ENCODE measurements around the gene TOM1L2.
A peak's percentile ranks its signal among the peaks of the same experiment; 100 is the strongest.

TOM1L2 gene

DNA sequence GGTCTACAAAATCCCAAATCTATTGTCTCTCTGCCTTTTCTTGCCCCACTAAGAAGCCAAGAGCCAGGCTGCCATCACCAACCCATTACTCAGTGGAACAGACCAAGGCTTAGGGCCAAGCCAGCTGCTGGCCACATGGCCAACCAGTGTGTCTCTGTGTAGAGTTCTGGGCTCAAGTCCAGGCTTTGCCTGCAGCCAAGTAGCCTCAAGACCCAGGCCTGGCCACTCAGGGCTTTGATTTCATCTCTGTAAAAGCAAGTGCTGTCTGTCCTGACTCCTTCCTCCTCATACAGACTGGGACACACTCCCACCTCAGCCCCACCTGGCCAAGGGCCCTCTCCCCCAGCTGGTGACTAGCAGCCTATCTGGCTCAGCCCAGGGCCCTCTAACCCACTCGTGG lies 150.0 kb downstream of the TOM1L2 start:
- no peak for FAIRE-seq

GRCh38 chr17:17820463-17821158 lies 151.6 kb downstream of the TOM1L2 start:
- peak; percentile 32 for FAIRE-seq

More for the DNA sequence above, 150.0 kb downstream of the TOM1L2 start:
- no peak for DNase-seq (ENCODE audit: low spot score)

GRCh38 chr17:17820046-17820445 lies 152.2 kb downstream of the TOM1L2 start:
- FAIRE-seq (no peak), DNase-seq (ENCODE audit: low spot score) (no peak)

More at GRCh38 chr17:17820463-17821158, 151.6 kb downstream of the TOM1L2 start:
- DNase-seq (ENCODE audit: low spot score), result no peak

GRCh38 chr17:17819561-17819995 lies 152.6 kb downstream of the TOM1L2 start:
- peak; percentile 87 for DNase-seq (ENCODE audit: low spot score)
- FAIRE-seq, result no peak

GRCh38 chr17:17819111-17819510 lies 153.1 kb downstream of the TOM1L2 start:
- no peak for DNase-seq (ENCODE audit: low spot score)
- FAIRE-seq, result no peak

DNA sequence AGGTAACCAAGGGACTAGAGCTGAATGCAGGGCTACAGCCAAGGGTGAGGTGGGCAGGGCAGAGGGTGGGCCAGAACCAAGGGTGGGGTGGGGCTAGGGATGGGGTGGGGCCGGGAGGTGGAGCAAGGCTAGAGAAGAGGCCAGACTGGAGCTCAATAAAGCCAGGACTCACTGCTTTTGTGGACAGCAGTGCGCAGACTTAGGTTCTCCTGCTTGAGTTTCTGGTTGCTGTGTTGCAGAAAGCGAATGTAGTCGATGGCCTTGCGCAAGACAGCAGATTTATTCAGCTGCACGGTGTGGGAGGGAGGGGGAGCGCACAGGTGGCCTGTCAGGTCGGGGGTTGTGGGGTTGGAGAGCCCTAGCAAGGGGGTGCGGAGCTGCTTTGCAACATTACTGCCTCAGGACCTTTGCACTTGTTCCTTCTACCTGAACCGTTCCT lies 154.1 kb downstream of the TOM1L2 start:
- no peak for FAIRE-seq
- peak; percentile 66 for DNase-seq (ENCODE audit: low spot score)

- FAIRE-seq (peak; percentile 30), DNase-seq (ENCODE audit: low spot score) (no peak)
Observed at GRCh38 chr17:17817552-17817947, 154.7 kb downstream of the TOM1L2 start.

- no peak for FAIRE-seq
- DNase-seq (ENCODE audit: low spot score), result no peak
Observed at GRCh38 chr17:17816831-17817551, 155.2 kb downstream of the TOM1L2 start.

DNA sequence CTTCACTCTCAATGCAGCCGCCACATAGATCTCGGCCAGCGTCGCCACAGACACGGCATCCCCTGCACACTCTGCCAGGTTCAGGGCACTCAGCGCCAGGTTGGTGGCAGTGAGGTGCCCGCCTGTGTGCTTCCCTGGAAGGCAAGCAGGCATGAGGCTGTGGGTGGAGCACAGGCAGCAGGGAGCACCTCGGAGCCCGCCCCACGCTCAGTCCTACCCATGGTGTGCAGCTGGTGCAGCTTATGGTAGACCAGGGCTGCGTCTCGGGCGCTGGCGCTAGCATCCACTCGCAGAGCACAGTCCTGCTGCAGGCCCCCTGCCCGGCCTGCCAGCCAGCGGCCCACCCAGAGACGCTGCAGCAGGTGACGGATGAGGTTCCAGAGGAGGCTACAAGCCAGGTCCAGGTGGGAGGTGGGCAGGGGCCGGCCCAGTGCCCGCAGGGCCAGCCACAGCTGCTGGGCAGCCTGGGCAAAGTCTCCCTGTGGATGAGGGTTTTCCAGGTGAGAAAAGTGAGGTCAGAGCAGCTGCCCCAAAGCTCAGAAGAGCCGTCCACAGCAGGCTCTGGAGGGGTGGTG lies 155.9 kb downstream of the TOM1L2 start:
- no peak for DNase-seq (ENCODE audit: low spot score)
- no peak for FAIRE-seq

DNA sequence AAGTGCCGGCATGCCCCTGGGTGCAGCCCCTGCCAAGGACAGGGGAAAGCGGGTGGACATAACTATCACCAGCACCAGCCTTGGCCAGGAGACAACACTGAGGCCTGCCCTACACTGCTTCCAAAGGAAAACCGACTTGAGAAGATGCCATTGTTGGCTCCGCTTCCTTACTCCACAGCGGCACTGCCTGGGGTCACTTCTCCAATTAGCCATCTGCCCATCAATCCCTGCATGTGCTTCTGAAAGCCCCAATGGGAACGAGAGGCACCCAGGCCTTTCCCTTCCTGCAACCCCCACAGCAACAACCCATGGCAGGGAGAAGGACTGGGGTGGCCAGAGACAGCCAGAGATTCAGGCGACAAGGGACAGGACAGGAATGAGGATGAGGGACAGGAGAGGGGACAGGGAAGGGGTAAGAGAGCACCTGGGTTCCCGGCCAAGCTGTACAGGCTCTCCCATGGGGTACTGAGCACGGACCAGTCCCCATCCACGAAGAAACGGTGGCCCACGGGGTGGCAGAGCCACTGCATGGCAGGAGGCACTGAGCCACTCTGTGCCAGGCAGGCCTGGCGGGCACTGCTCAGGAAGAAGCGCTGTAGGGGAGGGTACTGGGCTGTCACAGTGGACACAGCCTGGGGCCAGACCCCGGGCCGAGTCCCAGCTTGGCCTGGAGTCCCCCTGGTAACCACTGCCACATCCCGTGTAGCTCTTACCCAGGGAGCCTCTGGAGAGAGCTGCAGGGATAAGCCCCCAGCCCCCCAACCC lies 156.6 kb downstream of the TOM1L2 start:
- FAIRE-seq (no peak), DNase-seq (ENCODE audit: low spot score) (no peak)

- FAIRE-seq (no peak), DNase-seq (ENCODE audit: low spot score) (no peak)
Observed at GRCh38 chr17:17815062-17815406, 157.2 kb downstream of the TOM1L2 start.

DNA sequence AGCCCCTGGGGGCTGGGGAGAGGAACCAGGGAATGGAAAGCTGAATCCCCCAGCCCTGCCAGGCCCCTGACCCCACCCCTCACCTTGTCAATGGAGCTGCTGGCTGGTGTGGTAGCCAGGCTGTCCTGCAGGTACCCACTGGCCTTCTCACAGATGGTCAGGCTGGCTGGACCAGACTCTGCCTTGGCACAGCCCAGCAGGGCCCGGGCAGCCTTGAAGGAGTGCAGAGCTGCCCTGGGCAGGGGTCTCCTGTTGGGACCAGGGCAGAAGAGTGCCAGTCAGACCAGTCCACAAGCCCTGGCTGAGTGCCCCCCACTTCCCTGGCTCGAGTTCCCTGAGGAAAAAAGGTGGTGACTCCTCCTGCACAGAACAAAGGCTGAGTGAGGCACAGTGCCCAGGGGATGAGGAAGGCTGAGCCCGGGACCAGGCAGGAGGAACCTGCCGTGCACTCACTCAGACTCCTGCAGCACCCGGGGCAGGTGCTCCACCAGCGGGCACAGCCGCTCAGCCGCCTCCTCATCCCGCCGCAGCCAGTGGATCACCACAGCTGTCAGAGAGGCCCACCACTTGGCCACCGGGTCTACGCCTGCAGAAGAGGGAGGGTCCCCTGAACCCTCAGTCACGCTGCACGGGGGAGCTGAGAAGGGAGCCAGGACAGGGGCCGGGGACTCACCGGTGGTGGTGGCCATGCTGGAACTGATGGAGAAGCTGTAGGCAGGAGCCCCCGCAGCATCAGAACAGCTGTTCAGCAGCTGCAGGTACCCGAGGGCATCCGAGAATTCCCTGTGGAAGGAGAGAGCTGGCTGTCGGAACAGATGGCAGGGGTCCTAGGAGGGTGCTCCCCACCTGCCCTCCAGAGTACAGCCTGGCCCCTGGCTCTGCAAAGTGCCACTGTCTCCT lies 157.8 kb downstream of the TOM1L2 start:
- FAIRE-seq, result no peak
- DNase-seq (ENCODE audit: low spot score), result no peak

DNA sequence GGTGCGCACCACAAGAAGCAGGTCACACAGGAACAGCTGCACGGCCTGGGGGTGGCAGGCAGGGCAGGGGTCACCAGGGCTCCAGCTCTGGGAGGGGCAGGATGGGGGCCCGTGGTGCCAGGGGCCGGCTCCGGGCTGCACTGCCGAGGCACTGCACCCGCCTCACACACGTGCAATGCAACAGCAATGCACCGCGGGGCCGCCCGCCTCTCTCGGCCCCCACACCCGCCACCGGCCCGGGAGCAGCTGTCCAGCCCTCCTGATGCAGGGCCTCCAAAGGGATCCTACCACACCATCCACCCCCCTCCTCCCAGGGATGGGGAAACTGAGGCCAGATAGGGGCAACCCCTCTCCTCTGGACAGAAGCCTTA lies 158.5 kb downstream of the TOM1L2 start:
- FAIRE-seq (no peak), DNase-seq (ENCODE audit: low spot score) (no peak)

GRCh38 chr17:17813055-17813724 lies 159.0 kb downstream of the TOM1L2 start:
- DNase-seq (ENCODE audit: low spot score), result no peak
- FAIRE-seq, result no peak

- DNase-seq (ENCODE audit: low spot score) (peak; percentile 64), FAIRE-seq (no peak)
Observed at GRCh38 chr17:17812211-17813054, 159.8 kb downstream of the TOM1L2 start.

- FAIRE-seq, result no peak
- no peak for DNase-seq (ENCODE audit: low spot score)
Observed at GRCh38 chr17:17811381-17812210, 160.6 kb downstream of the TOM1L2 start.

- DNase-seq (ENCODE audit: low spot score) (no peak), FAIRE-seq (no peak)
Observed at GRCh38 chr17:17810895-17811248, 161.3 kb downstream of the TOM1L2 start.

DNA sequence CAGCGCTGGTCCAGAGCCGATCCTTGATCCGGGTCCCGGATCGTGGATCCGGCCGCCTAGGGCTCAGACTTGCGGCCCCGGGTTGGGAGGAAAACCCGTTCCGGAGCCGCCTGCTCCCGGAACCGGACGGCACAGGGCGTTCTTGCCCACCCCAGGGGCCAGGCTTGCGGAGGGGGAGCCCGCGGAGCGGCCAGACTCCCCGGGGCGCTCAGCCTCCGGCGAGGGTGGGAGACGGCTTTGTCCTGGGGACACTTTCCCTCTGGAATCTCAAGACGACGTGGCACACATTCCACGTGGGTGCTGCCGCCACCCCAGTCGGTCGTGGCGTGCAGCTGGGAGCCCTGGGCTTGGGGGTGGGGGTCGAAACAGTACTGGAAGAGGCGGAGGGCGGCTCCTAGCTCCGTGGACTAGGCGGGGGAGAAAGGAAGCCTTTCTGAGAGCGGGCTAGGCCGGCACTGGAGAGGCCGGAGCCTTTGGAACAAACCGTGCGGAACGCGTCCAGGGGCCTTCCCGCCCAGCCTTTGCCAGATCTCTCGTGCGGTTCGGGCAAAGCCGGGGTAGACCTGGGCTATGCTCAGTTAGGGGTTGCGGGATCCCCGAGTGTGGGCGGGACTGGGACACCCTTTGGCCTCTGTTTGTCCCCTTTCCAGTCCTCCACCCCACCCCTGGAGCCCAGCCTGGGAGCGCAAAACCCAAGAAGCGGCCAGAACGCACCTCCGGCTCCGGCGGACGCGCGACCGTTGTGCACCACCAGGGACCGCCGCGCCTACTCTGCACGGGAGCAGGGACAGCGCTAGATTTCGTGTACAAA lies 161.9 kb downstream of the TOM1L2 start:
- DNase-seq (ENCODE audit: low spot score) (no peak), FAIRE-seq (no peak)

Data from urothelium cell line (cell line).